Measurements from ENCODE around the gene MED26.

MED26 gene

DNA sequence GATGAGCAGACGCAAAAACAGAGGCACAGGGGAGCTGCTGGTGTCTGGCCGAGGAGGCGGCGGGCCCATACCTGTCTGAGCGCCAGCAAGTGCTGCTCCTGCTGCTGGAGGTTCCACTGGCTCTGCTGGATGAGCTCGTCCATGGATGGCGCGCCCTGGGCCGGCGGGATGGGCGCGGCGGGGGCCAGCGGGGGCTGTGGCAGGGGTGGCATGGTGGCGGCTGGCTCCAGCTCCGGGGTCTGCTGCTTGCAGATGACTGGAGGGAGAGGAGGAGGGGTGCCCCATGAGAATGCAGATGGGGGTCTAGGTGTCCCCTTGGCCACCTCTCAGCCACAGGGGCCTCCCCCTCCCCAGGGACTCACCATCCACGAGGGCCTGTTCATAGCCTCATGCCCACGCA is 92.6 kb downstream of the MED26 start:
- DNase-seq = no peak

- no peak for DNase-seq
Measured at GRCh38 chr19:16532440-16533234, 95.4 kb downstream of the MED26 start.

GRCh38 chr19:16531380-16531669 is 96.7 kb downstream of the MED26 start:
- DNase-seq = no peak

- no peak for DNase-seq
Measured at GRCh38 chr19:16530540-16531379, 97.2 kb downstream of the MED26 start.

DNA sequence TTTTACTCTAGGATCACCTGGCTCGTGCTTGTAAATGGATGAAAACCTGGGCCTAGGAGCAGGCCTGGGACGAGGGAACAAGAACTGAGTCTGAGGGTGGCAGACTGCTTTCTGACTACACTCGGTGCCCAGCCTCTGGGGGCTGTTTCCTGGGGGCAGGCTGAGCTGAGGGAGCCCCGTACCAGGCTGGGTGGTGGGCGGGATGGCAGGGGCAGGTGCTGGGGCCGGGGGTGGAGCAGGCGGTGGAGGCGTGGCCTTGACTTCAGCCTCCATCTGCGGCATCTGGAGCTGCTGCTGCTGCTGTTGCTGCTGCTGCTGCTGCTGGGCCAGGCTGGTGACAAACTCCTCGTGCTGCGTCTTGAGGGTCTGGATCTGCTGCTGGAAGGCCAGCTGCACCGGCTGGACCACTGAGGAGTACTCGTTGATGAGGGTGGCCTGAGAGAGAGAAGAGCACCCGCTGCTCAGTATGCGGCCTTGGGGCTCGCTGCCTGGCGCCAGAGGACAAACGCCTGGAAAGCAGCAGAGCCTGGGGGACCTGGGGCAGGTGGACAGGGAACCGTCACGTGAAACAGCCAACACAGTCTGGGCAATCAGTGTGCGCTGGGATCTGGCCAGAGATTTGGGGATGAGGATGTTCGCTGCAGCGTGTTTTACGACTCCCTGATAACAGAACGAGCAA is 98.4 kb downstream of the MED26 start:
- no peak for DNase-seq

GRCh38 chr19:16527971-16528521 is 100.0 kb downstream of the MED26 start:
- no peak for DNase-seq

GRCh38 chr19:16527334-16527935 is 100.6 kb downstream of the MED26 start:
- DNase-seq = no peak

DNA sequence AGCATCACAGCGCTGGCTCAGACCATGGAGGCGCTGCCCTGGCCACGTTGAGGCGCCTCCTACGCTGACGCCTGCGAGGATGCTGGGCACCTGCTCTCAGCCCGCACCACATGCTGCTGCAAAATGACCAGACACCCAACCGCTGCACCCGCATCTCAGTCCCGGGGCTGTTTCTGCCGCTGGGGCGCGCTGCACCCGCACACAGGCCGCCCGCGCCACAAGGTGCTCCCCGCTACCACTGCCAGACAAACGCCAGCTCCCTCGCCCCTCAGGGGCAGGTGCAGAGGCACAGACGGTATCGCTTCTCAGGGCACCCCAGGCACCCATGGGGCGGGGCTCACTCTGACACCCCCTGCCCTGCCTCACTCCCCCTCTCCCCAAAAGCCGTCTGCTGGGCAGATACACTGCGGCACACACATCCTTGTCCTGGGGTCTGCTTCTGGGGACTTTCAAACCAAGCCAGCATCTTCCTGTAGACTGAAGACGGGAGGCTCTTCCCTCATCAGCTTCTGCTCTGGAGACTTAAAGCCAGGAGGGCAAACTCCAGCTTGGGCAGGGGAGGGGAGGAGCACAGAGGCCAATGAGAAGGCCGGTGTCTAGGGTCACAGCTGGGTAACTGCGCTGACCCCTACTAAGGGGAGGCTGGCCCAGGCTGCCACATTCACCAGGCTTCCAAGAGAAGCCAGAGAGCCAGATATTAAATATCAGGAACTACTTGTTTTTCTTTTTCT is 102.1 kb downstream of the MED26 start:
- no peak for DNase-seq

GRCh38 chr19:16524991-16525734 is 102.8 kb downstream of the MED26 start:
- no peak for DNase-seq

Measured in fibroblast of skin of back (primary cell).